HG02852 (cell line): ENCODE data around the gene MEAF6.

Experiments
- ATAC-seq: cut with Tn5 transposase; IDR thresholded peaks from one replicate; pipeline ENCODE4 v1.9.1; 2021; ENCODE audit warnings: mild to moderate bottlenecking, moderate library complexity; ENCODE audit not compliant: unreplicated experiment

The MEAF6 gene

GRCh38 chr1:37446874-37447273 lies 67.7 kb downstream of the MEAF6 start:
- no peak for ATAC-seq

- ATAC-seq, result no peak
These were observed 71.9 kb downstream of the MEAF6 start for GRCh38 chr1:37442644-37443043.
